CD4-positive, alpha-beta T cell treated with Interleukin-6 at 100 ng/mL for 8 hours (primary cell): ENCODE data around the gene MGST1.

ENCODE experiments used
- DNase-seq: peaks from one replicate; pipeline ENCODE4 v3.0.0-alpha.2; 2020; ENCODE audit warnings: mixed read lengths, low spot score

Gene MGST1

DNA sequence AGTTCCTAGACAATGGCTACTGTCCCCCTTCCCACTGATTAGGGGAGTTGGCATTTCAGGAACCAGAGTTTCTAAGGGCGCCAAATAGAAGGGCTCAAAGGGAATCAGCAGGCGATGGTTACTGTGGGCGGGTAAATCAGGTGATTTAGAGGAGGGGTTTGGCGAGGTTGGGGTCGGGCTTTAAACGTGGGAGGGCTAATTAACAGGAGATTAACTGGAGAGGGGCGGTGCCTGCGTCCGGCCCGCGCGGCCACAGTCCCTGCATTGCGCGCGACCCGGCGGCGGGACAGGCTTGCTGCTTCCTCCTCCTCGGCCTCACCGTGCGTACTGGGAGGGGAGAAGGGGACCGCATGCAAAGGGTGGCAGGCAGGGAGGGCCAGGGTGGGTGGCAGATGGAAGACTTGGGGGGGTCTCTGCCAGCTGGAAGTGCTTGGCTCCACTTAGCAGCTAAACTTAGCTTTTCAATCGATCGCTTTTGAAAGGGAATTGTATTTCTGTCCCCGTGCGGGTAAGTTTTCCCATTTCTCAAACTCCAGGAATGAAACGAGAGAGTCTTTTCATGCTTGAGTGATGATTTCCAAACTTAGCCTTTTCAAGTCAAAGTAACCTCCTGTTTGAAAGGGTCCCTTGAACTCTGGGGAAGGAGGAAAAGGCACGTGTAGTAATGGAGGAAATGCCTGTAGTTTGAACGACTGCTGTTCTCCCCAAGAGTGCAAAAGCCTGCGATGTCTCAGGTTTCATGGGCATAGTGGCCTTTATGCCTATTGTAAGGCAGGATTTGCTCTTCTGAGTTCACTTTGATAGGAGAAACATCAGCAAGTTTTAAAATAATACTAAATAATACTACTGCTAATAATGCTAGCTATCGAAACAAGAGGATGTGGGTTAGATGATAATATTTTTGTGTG lies at the start of gene MGST1:
TSS of gene MGST1 (plus strand) at position 255 of the 908 bp plus-strand sequence. CDS start 6,608 bp downstream, outside the sequence.
- DNase-seq: no peak

GRCh38 chr12:16299403-16299802 lies 48.0 kb upstream of the MGST1 start:
- no peak for DNase-seq

- DNase-seq: no peak
Observed at GRCh38 chr12:16300122-16300521, 47.3 kb upstream of the MGST1 start.

DNA sequence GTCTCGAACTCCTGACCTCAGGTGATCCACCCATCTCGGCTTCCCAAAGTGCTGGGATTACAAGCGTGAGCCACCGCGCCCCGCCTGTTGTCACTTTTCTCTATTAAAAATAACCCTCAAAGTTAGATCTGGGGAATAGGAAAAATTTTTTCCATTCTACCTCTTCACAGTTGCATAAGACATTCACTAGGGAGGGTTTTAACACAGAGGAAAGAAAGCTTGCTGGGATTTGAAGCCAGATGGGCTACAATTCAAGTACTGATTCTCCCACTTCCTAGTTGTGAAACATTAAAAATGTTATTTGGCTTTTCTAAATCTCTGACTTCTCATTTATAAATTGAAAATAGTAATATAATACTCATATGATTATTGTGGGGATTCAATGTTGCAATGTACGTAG lies 46.7 kb upstream of the MGST1 start:
- no peak for DNase-seq

GRCh38 chr12:16303939-16304338 lies 43.5 kb upstream of the MGST1 start:
- no peak for DNase-seq

DNA sequence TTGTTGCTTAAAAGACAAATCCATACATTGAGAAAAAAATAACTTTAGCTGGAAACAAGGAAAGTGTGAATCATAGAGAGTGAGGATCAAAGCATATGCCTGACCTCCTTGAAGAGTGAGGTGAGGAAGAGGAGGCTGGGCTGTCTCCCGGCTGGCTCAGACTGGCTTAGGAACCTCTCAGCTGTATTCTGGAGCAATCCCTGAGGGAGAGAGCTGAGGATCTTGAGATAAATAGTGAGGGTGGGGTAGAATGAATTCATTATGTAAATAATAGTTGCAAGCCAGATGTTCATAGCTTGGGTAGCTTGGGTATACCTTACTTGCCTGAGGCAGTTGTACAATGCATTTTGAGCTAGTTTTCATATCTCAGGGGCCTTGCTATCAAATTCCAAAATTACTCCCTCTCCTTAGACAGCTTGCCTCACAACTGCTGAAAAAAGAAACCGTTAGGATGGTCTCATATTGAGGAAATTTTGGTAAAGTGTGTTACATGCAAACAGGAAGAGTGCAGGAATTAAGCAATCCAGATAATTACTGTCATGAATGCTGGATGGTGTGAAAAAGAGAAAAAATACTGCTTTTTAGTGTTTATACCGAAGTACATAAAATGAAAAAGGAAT lies 39.5 kb upstream of the MGST1 start:
- DNase-seq: no peak

DNA sequence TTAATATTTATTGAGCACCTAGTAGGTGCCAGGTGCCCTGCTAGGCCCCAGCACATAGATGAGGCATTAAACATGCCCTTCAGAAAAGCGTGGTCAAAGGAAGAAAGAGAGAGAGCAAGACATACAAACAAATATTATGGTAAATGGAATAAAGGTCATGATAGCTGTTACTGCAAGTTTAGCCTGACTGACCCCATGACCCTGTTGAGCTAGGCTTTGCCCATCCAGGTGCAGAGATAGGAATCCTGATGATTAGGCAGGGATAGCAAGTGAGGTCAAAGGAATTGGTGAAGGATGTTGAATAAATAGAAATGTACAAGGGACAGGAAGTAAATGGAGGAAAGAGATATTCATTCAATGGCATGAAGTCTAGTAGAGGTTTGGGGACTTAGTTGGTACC lies 36.5 kb upstream of the MGST1 start:
- no peak for DNase-seq

DNA sequence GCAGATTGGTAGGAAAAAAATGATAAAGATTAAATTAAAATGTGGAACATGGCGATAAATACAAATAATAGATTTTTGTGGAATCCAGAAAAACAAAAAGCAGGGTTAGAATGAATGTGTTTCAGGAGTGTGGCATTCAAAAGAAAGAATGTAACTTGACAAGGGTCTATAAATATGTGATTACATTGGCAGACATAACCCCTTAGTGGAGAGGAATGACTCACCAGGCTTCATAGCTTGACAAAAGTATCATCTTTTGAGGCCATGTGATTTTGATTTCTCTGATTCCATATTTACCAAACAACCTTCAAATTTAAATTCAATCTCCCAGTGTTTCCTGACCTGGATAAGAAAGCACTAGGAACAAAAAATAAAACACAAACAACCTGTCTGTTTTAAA lies 24.4 kb upstream of the MGST1 start:
- DNase-seq: no peak

DNA sequence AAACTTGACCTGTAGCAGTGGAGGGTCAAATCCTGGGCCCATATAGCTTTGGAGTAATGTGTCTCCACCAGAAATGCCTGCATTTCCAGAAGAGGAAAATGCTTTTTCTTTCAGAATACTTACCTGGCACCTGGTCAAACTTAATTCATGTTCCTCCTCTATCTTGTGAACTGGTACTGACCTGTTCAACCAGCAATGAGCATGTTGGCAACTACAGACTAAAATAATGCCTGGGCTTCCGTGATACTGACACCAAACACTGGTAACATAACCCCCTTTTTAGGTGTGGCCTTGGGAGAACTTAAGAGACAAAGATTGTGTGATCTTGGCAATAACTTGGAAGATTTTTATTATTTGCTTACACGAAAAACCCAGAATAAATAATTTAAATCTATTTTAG lies 23.8 kb upstream of the MGST1 start:
- DNase-seq: no peak

- DNase-seq: no peak
Observed at GRCh38 chr12:16324272-16324671, 23.2 kb upstream of the MGST1 start.

GRCh38 chr12:16324772-16325171 lies 22.7 kb upstream of the MGST1 start:
- no peak for DNase-seq

DNA sequence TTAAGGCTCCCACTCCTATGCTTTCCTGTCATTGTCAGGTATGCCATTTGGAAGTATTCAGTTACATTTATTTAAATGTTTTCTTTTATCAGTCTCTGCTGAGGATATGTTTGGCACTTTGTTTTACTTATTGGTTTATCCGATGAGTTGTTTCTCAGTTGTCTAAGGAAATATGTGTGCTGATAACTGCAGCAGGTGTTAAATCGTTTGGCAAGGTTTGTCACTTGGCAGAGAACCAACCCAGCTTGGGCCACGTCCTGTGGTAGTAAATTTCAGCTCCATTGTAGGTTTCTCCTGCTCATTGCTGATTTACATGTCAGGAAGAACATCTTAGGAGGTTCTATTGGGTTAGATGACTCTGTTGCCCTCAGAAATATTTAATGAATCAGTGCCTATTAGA lies 22.0 kb upstream of the MGST1 start:
- DNase-seq: no peak

- DNase-seq: no peak
Observed at GRCh38 chr12:16327963-16328362, 19.5 kb upstream of the MGST1 start.

DNA sequence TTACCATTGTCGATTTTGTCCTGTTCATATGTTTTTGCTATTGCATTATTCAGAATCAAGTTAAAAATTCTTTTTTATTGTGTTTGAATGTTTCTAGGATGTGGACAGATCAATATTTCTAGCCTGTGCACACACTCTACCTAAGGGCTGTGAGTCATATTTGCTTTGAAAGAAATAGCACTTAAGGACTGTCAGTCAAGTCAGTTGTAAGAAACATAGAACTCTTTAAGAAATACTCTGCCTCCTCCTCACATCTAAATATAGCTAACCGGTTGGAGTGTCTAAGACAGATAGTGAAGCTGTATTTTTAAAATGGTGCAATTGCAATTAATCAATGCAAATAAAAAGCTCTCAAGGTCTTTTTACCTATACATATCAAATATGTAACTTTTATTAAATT lies 17.9 kb upstream of the MGST1 start:
- DNase-seq: no peak

- no peak for DNase-seq
Observed at GRCh38 chr12:16330560-16330959, 16.9 kb upstream of the MGST1 start.

DNA sequence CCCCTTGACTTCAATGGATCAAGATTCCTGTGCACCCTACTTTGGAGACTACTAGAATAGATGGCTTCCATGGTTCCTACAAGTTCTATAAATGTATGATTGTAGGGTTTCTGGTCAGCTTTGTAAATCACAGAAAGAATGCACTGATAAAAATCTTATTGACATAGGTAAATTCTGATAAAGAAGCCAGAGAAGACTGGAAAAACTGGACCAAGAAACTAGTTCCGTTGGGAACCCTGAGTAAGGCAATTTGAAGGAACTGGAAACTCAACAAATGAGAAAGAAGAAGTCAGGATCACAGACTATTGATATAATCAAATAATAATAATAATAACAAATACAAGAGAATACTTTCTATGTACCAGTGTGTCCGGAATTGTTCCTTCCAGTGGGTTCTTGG lies 15.4 kb upstream of the MGST1 start:
- no peak for DNase-seq

- DNase-seq: no peak
Observed at GRCh38 chr12:16335838-16336237, 11.6 kb upstream of the MGST1 start.

GRCh38 chr12:16344269-16344668 lies 3.2 kb upstream of the MGST1 start:
- no peak for DNase-seq

DNA sequence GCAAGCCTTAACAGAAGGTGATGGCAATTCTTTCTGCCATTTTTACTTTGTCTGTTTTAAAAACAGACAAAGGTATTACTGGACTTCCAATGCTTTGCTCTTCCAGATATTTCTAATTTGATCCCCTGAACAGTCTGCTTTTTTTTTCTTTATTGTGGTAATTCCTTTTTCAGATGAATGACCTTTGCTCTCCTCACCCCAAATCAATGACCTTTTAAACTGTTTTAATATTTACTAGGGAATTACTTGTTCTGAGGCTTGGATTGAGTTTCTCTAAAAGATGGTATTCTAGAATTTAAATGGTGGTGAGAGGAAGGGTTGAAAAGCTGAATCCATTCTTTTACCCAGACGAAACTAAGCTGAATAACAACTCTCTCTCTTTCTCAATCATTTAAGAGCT lies 2.3 kb upstream of the MGST1 start:
- DNase-seq: no peak

- DNase-seq: no peak
Observed at GRCh38 chr12:16346958-16347357, 487 bp upstream of the MGST1 start.

GRCh38 chr12:16348435-16349130 lies 1.1 kb downstream of the MGST1 start:
- no peak for DNase-seq

- no peak for DNase-seq
Observed at GRCh38 chr12:16349131-16349460, 1.7 kb downstream of the MGST1 start.

DNA sequence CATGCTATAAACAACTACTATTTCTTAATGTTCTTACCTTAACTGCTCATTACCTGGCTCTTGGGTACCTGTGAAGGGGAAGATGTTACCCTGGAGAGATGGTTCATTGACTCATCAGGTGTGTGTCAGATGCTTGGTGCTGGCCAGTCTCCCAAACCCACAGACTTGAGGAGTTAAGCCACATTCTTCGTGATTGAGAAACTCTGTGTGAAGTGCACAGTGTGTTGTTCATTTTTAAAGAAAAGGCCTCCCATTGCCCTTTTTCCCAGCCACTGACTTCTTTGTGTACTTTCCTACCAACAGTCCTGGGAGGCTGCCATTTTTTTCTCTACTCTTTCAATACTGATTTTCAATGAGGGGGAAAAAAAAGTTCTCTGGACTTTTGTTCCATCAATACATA lies 3.2 kb downstream of the MGST1 start:
- no peak for DNase-seq
